Activated CD8-positive, alpha-beta T cell treated with anti-CD3 and anti-CD28 coated beads, Interleukin-2, amount 10 ng/mL, durations not matched to agents 7 days and 5 days (primary cell): Measurements from ENCODE around the gene SYP. TPM values are rescaled to one million over a fixed set of nuclear protein-coding genes. Genes with fewer than 3 reads are reported as not detected.
"Not testable (repeated sequence)": the region's sequence is repeated elsewhere in the genome, so short reads cannot be mapped to it uniquely, and the experiment has no call there.

Source experiments
- ATAC-seq: fragments of 150-1000 bp; cut with Tn5 transposase; one replicate; pipeline ENCODE4 v1.10.0; 2021; ENCODE audit warnings: moderate library complexity
- CTCF ChIA-PET: fragments of 350-600 bp; sonication (Branson Sonifier 250); formaldehyde crosslinking; loops from one replicate; lab custom pipeline; 2021; ENCODE audit warnings: antibody characterized with exemption; lab: Charles Lee
- POLR2A ChIA-PET: fragments of 350-600 bp; sonication (Branson Sonifier 250); formaldehyde crosslinking; loops from one replicate; lab custom pipeline; 2021; ENCODE audit warnings: antibody characterized with exemption; lab: Charles Lee
- DNase-seq: peaks from one replicate; pipeline ENCODE4 v3.0.0-alpha.2; 2020
- H3K27ac Mint-ChIP-seq: one replicate; pipeline ENCODE4 v1.8.0; 2021; ENCODE audit warnings: mild to moderate bottlenecking, mixed read lengths
- H3K27me3 Mint-ChIP-seq: one replicate; pipeline ENCODE4 v1.8.0; 2021; ENCODE audit warnings: low read depth, mixed read lengths
- H3K36me3 Mint-ChIP-seq: one replicate; pipeline ENCODE4 v1.8.0; 2021; ENCODE audit warnings: low read depth, mixed read lengths
- H3K4me1 Mint-ChIP-seq: one replicate; pipeline ENCODE4 v1.8.0; 2021; ENCODE audit warnings: low read depth, mixed read lengths
- H3K4me3 Mint-ChIP-seq: one replicate; pipeline ENCODE4 v1.8.0; 2021; ENCODE audit warnings: mild to moderate bottlenecking, mixed read lengths
- H3K9me3 Mint-ChIP-seq: one replicate; pipeline ENCODE4 v1.8.0; 2022; ENCODE audit warnings: mixed read lengths; ENCODE audit not compliant: insufficient read depth
- total RNA-seq, 2 experiments: library from RNA; stranded (reverse); gene quantifications; one replicate each; pipeline ENCODE4 v1.2.3, GENCODE V29; 2021

Gene SYP
- total RNA-seq, 2 experiments from 2014 or later = 1.1 to 2.6 TPM

DNA sequence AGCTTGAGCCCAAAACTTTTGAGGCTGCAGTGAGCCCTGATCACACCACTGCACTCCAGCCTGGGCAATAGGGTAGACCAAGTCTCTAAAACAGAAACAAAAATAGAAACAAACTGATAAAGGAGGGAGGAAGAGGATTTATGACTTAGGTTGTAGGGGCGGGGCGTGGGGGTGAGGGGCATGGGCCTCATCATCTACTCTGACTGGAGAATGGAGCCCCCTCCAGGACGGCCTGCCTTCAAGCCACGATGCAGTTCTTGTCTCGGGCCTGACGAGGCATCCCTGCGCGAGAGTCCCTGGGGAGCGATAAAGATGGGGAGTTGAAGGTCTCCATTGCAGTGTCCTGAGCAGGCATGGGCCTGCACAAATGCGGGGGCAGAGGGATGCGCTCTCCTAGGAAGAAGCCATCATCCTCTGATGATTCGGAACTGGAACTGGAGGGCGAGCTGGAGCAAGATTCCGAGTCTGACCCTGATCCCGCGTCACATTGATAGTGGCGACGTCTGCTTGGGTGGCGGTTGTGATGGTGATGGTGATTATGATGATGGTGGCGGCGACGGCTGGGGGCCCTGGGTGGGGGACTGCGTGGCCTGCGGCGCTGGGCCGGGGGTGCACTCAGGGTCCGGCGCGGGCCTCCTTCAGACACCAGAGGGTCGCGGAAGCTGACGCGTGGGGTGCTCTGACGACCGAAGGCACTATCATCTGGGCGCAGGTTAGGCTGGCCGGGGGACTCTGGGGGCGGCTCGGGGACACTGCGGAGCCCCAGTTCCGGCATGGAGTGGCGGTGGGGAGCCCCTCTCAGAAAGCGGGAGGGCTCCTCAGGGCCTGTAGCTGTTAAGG is 24.3 kb downstream of the SYP start:
- no peak for DNase-seq
- Mint-ChIP-seq H3K4me3 (no peak overlapping the region), H3K4me1 (peaks cover 44% of the 10 kb centered on the region), H3K27ac (no peak overlapping the region), H3K9me3 (no peaks in the 10 kb centered on the region), H3K36me3 (peaks cover 56% of the 10 kb centered on the region), H3K27me3 (no peaks in the 10 kb centered on the region)
- POLR2A ChIA-PET = interaction anchor here (1.0 kb wide), 1 partner anchor 8 kb away, joined by 5 read pairs; no protein-coding TSS in a partner anchor
- CTCF ChIA-PET = interaction anchor here (1.5 kb wide), 1 partner anchor 9 kb away, joined by 4 read pairs; no protein-coding TSS in a partner anchor
- no peak for ATAC-seq

DNA sequence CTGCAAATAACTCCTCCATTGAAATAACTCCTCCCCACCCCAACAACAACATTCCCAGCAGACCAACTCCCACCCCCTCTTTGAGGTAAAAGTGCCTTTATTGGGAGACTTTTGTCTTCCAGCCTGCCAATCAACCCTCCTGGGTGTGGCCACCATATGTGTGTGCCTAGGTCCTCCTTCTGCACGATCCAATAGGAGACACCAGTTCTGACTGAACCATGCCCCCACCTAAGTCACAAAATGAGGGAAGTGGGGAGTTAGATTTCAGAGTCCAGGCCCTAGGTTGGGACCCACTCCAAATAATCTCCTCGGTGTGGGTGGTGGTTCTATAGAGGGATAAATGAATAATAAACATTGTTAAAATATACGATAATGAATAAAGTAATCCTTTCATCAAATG is 25.3 kb downstream of the SYP start:
- POLR2A ChIA-PET = no interaction called here

DNA sequence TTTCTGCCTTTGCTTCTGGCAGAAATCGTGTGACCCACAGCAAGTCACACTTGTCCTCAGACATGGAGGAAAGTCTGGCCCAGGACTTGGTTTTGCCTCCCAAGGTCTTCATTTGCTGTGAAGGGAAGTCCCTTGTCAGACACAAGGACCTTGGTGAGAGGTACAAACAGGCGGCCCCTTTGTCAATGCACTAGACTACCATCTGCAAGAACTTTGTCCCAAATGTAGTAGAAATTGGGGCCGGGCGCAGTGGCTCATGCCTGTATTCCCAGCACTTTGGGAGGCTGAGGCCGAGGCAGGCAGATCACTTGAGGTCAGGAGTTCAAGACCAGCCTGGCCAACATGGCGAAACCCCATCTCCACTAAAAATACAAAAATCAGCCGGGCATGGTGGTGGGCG is 26.4 kb downstream of the SYP start:
- not testable (repeated sequence) for H3K9me3 Mint-ChIP-seq, ATAC-seq, H3K27me3 Mint-ChIP-seq, H3K27ac Mint-ChIP-seq, DNase-seq
- peaks cover 43% of the 10 kb centered on the region for H3K36me3 Mint-ChIP-seq
- H3K4me1 Mint-ChIP-seq = peaks cover 39% of the 10 kb centered on the region
- POLR2A ChIA-PET = interaction anchor here (0.7 kb wide), 1 partner anchor 90 kb away, joined by 3 read pairs; no protein-coding TSS in a partner anchor
- H3K4me3 Mint-ChIP-seq = peak overlapping the region; percentile 85
- CTCF ChIA-PET = interaction anchor here (1.5 kb wide), 1 partner anchor 14 kb away, joined by 4 read pairs; no protein-coding TSS in a partner anchor

More for the DNA sequence above, 25.3 kb downstream of the SYP start:
- DNase-seq (no peak), ATAC-seq (no peak)
- Mint-ChIP-seq H3K4me3 (peak overlapping the region; percentile 40), H3K9me3 (no peaks in the 10 kb centered on the region), H3K27ac (peak overlapping the region; percentile 25), H3K27me3 (no peaks in the 10 kb centered on the region), H3K4me1 (peaks cover 40% of the 10 kb centered on the region), H3K36me3 (peaks cover 50% of the 10 kb centered on the region)
- CTCF ChIA-PET = interaction anchor here (1.5 kb wide), 1 partner anchor 8 kb away, joined by 4 read pairs; no protein-coding TSS in a partner anchor

DNA sequence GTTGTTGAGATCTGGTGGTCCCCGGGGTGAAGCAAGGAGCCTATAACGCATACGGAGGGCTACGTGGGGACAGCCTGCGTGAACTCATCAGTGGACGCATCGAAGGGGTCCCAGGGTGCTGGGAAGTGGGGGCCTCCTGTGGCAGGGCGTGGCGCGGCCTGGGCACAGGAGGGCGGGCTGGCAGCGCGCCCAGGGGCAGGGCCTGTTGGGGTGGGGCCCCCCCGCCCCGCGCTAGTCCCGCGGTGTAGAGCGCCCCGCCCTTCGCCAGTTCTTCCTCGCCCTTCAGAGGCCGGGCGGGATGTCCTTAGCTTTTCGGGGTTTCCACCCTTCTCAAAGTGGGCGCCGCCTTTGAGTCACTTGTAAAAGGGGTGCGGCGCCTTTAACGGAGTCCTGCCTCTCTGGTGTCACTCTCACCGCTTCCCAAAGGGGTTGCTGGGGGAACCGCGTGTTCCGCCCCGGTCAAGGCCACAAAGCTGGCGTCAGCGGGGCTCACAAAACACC is 27.7 kb downstream of the SYP start:
- peak; percentile 86 for ATAC-seq
- peaks cover 47% of the 10 kb centered on the region for H3K4me1 Mint-ChIP-seq
- POLR2A ChIA-PET = interaction anchor here (0.6 to 1.4 kb wide), 4 partner anchors 16 to 371 kb away, joined by 3 to 4 read pairs (median 3); partner anchors contain the start of gene HDAC6

DNA sequence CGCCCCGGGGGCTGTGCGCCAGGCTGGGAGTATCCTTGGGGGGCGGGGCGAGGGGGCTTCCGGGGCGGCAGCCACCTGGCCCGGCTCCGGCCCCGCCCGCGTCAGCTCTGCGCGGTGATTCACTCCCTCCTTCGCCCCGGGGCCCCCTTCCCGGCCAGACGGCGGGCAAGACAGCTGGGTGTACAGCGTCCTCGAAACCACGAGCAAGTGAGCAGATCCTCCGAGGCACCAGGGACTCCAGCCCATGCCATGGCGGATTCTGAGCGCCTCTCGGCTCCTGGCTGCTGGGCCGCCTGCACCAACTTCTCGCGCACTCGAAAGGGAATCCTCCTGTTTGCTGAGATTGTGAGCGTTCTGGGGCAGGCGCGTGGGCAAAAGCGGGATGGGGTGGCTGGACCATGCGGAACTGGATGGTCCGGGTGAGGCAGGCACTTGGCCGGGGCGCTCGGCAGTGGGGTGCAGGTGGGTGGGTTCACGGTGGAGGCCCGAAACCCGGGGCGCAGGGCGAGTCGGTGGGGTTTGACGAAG is 28.2 kb downstream of the SYP start, which contains the start of gene PLP2:
TSS of gene PLP2 (plus strand) at position 147 of the 528 bp plus-strand sequence. CDS start at position 250, 103 bp downstream.
- DNase-seq = peak; percentile 77
- Mint-ChIP-seq H3K4me1 (peaks cover 48% of the 10 kb centered on the region), H3K9me3 (no peaks in the 10 kb centered on the region), H3K4me3 (peak within 1 kb of the TSS; percentile 85), H3K36me3 (peaks cover 36% of the 10 kb centered on the region), H3K27ac (peak within 1 kb of the TSS; percentile 90), H3K27me3 (no peaks in the 10 kb centered on the region)
- peak; percentile 59 for ATAC-seq
- POLR2A ChIA-PET = interaction anchor here (0.7 to 1.4 kb wide), 2 partner anchors 31 to 101 kb away, joined by 3 to 4 read pairs; no protein-coding TSS in a partner anchor
- CTCF ChIA-PET = interaction anchor here (1.2 to 1.6 kb wide), 3 partner anchors 16 to 21 kb away, joined by 4 to 6 read pairs (median 5); no protein-coding TSS in a partner anchor

More for the DNA sequence above, 27.7 kb downstream of the SYP start:
- Mint-ChIP-seq H3K36me3 (peaks cover 38% of the 10 kb centered on the region), H3K27ac (peak overlapping the region; percentile 90), H3K27me3 (no peaks in the 10 kb centered on the region), H3K9me3 (no peaks in the 10 kb centered on the region), H3K4me3 (peak overlapping the region; percentile 85)
- CTCF ChIA-PET = interaction anchor here (1.2 to 1.6 kb wide), 4 partner anchors 15 to 21 kb away, joined by 4 to 6 read pairs (median 4); no protein-coding TSS in a partner anchor
- peak; percentile 88 for DNase-seq

DNA sequence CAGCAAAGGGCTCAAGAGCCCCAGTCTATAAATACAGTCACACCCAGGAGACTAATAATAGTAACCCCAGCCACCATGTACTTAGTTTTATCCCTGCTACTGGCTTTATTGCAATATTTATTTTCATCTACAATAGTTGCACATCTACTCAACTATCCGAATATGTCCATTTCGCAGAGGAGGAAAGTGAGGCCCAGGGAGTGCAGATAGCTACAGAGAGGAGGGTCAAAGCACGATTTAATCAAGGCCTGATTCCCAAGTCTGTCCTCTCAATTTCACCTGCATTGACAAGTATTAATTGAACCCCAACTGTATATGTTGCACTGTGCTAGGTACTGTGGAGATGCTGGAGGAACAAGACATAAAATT is 32.3 kb downstream of the SYP start:
- Mint-ChIP-seq H3K27me3 (no peaks in the 10 kb centered on the region), H3K4me3 (peak overlapping the region; percentile 77), H3K27ac (peak overlapping the region; percentile 98), H3K4me1 (peaks cover 48% of the 10 kb centered on the region), H3K36me3 (peaks cover 2% of the 10 kb centered on the region), H3K9me3 (no peaks in the 10 kb centered on the region)
- ATAC-seq (no peak), DNase-seq (no peak)
- CTCF ChIA-PET = interaction anchor here (1.0 to 2.8 kb wide), 4 partner anchors 12 to 276 kb away, joined by 3 to 16 read pairs (median 8); no protein-coding TSS in a partner anchor
- POLR2A ChIA-PET = interaction anchor here (0.8 to 1.1 kb wide), 4 partner anchors 9 to 229 kb away, joined by 3 to 5 read pairs (median 4); no protein-coding TSS in a partner anchor

DNA sequence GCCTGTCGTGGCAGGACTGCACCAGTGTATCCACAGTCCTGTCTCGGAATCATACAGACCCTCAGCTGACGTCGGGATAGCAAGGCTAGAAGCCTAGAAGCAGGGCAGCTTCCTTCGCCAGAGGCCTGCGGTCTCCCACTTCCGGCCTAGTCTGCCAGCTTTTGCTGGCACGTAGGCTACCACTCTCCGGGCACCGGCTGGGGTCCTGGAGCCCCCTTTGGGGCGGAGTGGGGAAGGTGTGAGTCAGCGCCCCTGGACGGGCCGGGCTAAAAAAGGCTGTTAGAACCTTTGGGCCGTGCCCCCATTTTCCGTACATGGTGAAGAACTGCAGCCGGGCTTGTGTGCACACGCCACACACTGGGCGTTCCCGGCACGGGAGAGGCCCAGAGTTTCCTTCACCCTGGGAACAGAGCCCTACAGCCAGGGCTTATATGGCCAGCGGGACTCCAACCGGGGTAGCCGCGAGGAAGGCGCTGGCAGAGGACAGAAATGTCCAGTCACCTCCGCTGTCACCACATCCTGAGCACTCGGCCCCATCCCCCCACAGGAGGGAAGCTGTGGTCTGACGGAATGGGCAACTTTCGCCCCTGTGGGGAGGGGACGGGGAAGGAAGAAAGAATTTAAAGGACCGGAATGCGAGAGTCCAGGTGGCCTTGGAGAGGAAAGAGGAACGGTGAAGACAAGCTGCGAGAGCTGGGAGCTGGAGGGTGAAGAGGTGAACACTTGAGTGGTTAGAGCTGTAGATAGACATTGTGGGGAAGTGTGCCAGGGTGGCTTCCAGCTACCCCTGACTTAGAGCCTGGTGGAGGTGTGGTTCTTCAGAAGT is 32.9 kb downstream of the SYP start:
- DNase-seq (peak; percentile 73), ATAC-seq (peak; percentile 47)
- Mint-ChIP-seq H3K27ac (peak overlapping the region; percentile 98), H3K4me1 (peaks cover 46% of the 10 kb centered on the region), H3K36me3 (no peaks in the 10 kb centered on the region), H3K9me3 (no peaks in the 10 kb centered on the region), H3K27me3 (no peaks in the 10 kb centered on the region), H3K4me3 (peak overlapping the region; percentile 77)
- CTCF ChIA-PET = interaction anchor here (0.6 to 2.8 kb wide), 10 partner anchors 8 to 276 kb away, joined by 3 to 16 read pairs (median 4); no protein-coding TSS in a partner anchor
- POLR2A ChIA-PET = interaction anchor here (0.8 to 1.1 kb wide), 6 partner anchors 9 to 229 kb away, joined by 3 to 5 read pairs (median 4); no protein-coding TSS in a partner anchor

DNA sequence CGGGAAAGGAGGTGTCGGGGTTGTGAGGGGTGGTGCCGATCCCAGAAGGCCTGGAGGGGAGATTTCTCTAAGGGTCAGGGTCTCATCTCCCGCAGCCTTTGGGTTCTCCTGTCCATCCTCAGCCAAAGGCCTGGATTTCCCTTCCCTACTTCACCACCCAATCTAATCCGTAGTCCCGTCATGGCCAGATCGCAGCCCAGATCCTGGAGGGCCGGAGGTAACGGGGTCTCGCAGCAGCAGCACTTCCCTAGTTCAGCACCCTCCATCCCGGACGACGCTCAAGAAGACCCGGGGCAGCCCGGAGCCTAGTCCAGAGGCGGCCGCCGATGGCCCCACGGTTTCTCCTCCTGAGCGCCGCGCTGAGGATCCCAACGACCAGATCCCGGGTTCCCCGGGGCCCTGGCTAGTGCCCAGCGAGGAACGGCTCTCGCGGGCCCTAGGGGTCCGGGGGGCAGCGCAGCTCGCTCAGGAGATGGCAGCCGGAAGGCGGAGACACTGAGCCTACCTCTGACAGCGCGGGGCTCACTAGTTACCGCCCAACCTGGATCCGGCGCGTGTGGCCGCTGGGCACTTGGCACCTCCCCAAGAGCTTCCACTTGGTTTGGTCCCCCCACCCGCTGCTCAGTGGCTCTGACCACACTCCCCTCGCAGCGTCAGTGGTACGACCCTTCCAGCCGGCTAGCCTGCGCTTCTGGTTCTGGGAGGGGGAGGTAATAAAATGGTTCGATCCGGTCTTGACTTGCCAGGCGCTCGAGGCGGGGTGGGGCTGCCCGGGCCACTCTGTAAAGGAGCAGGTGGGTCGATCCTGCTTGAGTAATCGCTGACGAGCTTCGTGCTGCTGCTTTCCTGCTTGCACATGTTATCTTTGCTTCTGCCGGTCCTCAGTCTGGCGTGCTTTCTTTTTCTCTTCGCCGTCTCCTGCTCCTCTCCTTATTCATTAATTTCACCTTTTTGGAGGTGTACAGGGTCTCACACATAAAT is 33.8 kb downstream of the SYP start:
- ATAC-seq = peak; percentile 58
- peaks cover 45% of the 10 kb centered on the region for H3K4me1 Mint-ChIP-seq

DNA sequence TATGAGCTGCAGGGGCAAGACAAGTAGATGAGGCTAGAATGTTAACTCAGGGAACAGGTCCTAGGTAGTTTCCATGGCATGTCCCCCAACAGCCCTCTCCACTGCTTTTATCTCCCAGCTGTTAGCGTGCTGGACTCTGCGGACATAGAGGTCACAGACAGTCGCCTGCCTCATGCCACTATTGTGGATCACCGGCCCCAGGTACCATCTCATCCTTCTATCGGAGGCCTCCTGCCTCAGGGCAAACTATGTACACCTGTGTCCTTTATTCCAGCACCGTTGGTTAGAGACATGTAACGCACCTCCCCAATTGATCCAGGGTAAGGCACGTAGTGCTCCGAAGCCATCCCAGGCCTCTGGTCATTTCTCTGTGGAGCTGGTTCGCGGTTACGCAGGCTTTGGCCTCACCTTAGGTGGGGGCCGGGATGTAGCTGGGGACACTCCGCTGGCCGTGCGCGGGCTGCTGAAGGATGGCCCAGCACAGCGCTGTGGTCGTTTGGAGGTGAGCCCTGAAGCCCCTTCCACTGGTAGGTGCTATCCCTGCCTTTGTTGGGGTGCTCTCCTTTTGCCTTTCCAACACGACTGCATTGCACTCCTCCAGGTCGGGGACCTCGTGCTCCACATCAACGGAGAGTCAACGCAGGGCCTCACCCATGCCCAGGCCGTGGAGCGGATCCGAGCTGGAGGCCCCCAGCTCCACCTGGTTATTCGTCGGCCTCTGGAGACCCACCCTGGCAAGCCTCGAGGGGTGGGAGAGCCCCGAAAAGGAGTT is 35.2 kb downstream of the SYP start:
- Mint-ChIP-seq H3K4me3 (peak overlapping the region; percentile 77), H3K36me3 (no peaks in the 10 kb centered on the region), H3K9me3 (no peaks in the 10 kb centered on the region), H3K27ac (peak overlapping the region; percentile 98), H3K4me1 (peaks cover 43% of the 10 kb centered on the region), H3K27me3 (no peaks in the 10 kb centered on the region)
- ATAC-seq (no peak), DNase-seq (no peak)
- POLR2A ChIA-PET = no interaction called here
- CTCF ChIA-PET = interaction anchor here (1.1 to 2.8 kb wide), 3 partner anchors 9 to 28 kb away, joined by 3 to 16 read pairs (median 4); no protein-coding TSS in a partner anchor

More for the DNA sequence above, 33.8 kb downstream of the SYP start:
- ChIA-PET POLR2A (interaction anchor here (0.7 to 1.1 kb wide), 5 partner anchors 10 to 228 kb away, joined by 3 to 5 read pairs (median 3); no protein-coding TSS in a partner anchor), CTCF (interaction anchor here (0.6 to 2.8 kb wide), 8 partner anchors 9 to 86 kb away, joined by 3 to 16 read pairs (median 4); no protein-coding TSS in a partner anchor)
- peak; percentile 85 for DNase-seq
- Mint-ChIP-seq H3K27me3 (no peaks in the 10 kb centered on the region), H3K4me3 (peak overlapping the region; percentile 77), H3K27ac (peak overlapping the region; percentile 98), H3K36me3 (no peaks in the 10 kb centered on the region), H3K9me3 (no peaks in the 10 kb centered on the region)
